HEK293 (cell line): ENCODE results near the gene CCDC30.
A peak's percentile ranks its signal among the peaks of the same experiment; 100 is the strongest.

ENCODE experiments used
- CTCF ChIA-PET: fragments of 350-600 bp; formaldehyde crosslinking; extraction: SDS; loops from one replicate; lab custom pipeline; 2021; ENCODE audit warnings: antibody characterized with exemption; lab: Yijun Ruan, JAX
- POLR2A ChIA-PET: fragments of 300-600 bp; formaldehyde crosslinking; extraction: SDS; loops from one replicate; lab custom pipeline; 2020; ENCODE audit warnings: antibody characterized with exemption, inconsistent platforms; lab: Yijun Ruan, JAX
- H3K27ac ChIP-seq: fragments of 200-500 bp; sonication (Bioruptor generic); 2 replicates; pipeline ENCODE4 v1.5.1; 2014; ENCODE audit warnings: low read depth, low read length, control low read depth, inconsistent platforms; ENCODE audit errors: extremely low read depth
- H3K36me3 ChIP-seq, 2 experiments: fragments of 200-500 bp in 1 of 2; sonication (Bioruptor generic) in 1 of 2; 1 replicate in 1 of 2; 2 replicates in 1 of 2; pipeline ENCODE4 v1.5.1; 2014 to 2017; ENCODE audit warnings: inconsistent platforms in 2 of 2, low read length in 2 of 2; ENCODE audit not compliant: control insufficient read depth in 2 of 2, insufficient read depth in 1 of 2
- H3K4me1 ChIP-seq: fragments of 200-500 bp; sonication (Bioruptor generic); 2 replicates; pipeline ENCODE4 v1.5.1; 2014; ENCODE audit warnings: mild to moderate bottlenecking, low read length, inconsistent platforms; ENCODE audit not compliant: control insufficient read depth, insufficient read depth
- H3K4me3 ChIP-seq: 2 replicates; pipeline ENCODE4 v1.5.1; 2011; ENCODE audit warnings: low read depth, mild to moderate bottlenecking, control low read depth, low read length, moderate library complexity
- H3K9me3 ChIP-seq: fragments of 200-500 bp; sonication (Bioruptor generic); 2 replicates; pipeline ENCODE4 v1.5.1; 2014; ENCODE audit warnings: low read depth, low read length, inconsistent platforms; ENCODE audit not compliant: control insufficient read depth, insufficient read depth
- MYNN ChIP-seq: fragments of 450-650 bp; formaldehyde crosslinking; IDR thresholded peaks from 2 replicates; pipeline ENCODE4 v1.5.1; 2016; ENCODE audit warnings: missing biosample characterization, missing genetic modification characterization, borderline replicate concordance
- OVOL3 ChIP-seq: fragments of 450-650 bp; formaldehyde crosslinking; IDR thresholded peaks from 2 replicates; pipeline ENCODE4 v1.5.1; 2016; ENCODE audit warnings: missing biosample characterization, missing genetic modification characterization
- PRDM1 ChIP-seq: fragments of 450-650 bp; formaldehyde crosslinking; IDR thresholded peaks from 2 replicates; pipeline ENCODE4; 2016; ENCODE audit warnings: missing biosample characterization, missing genetic modification characterization
- REST ChIP-seq: fragments of 450-650 bp; formaldehyde crosslinking; IDR thresholded peaks from 2 replicates; pipeline ENCODE4 v1.5.1; 2016; ENCODE audit warnings: missing biosample characterization, missing genetic modification characterization
- SETDB1 ChIP-seq: IDR thresholded peaks from one replicate; pipeline ENCODE4 v1.6.1; 2017; ENCODE audit warnings: mild to moderate bottlenecking, low read length, moderate library complexity, mixed read lengths; ENCODE audit not compliant: insufficient read length
- SP7 ChIP-seq: fragments of 450-650 bp; formaldehyde crosslinking; IDR thresholded peaks from 2 replicates; pipeline ENCODE4 v1.5.1; 2016; ENCODE audit warnings: missing biosample characterization, missing genetic modification characterization
- YY2 ChIP-seq: fragments of 450-650 bp; formaldehyde crosslinking; IDR thresholded peaks from 2 replicates; pipeline ENCODE4 v1.5.1; 2016; ENCODE audit warnings: missing biosample characterization, missing genetic modification characterization
- ZFP37 ChIP-seq: fragments of 450-650 bp; formaldehyde crosslinking; IDR thresholded peaks from 2 replicates; pipeline ENCODE4 v1.5.1; 2016; ENCODE audit warnings: missing biosample characterization, missing genetic modification characterization
- ZIC2 ChIP-seq: fragments of 450-650 bp; formaldehyde crosslinking; IDR thresholded peaks from 2 replicates; pipeline ENCODE4 v1.5.1; 2016; ENCODE audit warnings: missing biosample characterization, missing genetic modification characterization
- ZNF132 ChIP-seq: fragments of 450-650 bp; formaldehyde crosslinking; IDR thresholded peaks from 2 replicates; pipeline ENCODE4 v1.5.1; 2017; ENCODE audit warnings: missing biosample characterization, missing genetic modification characterization, borderline replicate concordance
- ZNF157 ChIP-seq: fragments of 450-650 bp; formaldehyde crosslinking; IDR thresholded peaks from 2 replicates; pipeline ENCODE4 v1.5.1; 2016; ENCODE audit warnings: missing biosample characterization, missing genetic modification characterization
- ZNF23 ChIP-seq: fragments of 450-650 bp; formaldehyde crosslinking; IDR thresholded peaks from 2 replicates; pipeline ENCODE4 v1.5.1; 2016; ENCODE audit warnings: missing biosample characterization, missing genetic modification characterization, borderline replicate concordance
- ZNF239 ChIP-seq: fragments of 450-650 bp; formaldehyde crosslinking; IDR thresholded peaks from 2 replicates; pipeline ENCODE4 v1.5.1; 2016; ENCODE audit warnings: missing biosample characterization, missing genetic modification characterization
- ZNF350 ChIP-seq: fragments of 450-650 bp; formaldehyde crosslinking; IDR thresholded peaks from 2 replicates; pipeline ENCODE4 v1.5.0; 2017; ENCODE audit warnings: missing biosample characterization, mild to moderate bottlenecking, missing genetic modification characterization
- ZNF366 ChIP-seq: fragments of 450-650 bp; formaldehyde crosslinking; conservative IDR thresholded peaks from 2 replicates; pipeline ENCODE4 v1.5.1; 2016; ENCODE audit warnings: missing biosample characterization, missing genetic modification characterization
- ZNF391 ChIP-seq: fragments of 450-650 bp; formaldehyde crosslinking; IDR thresholded peaks from 2 replicates; pipeline ENCODE4 v1.5.1; 2016; ENCODE audit warnings: low read depth, missing biosample characterization, missing genetic modification characterization, borderline replicate concordance
- ZNF488 ChIP-seq: fragments of 450-650 bp; formaldehyde crosslinking; IDR thresholded peaks from 2 replicates; pipeline ENCODE4 v1.5.1; 2016; ENCODE audit warnings: missing biosample characterization, missing genetic modification characterization
- ZNF514 ChIP-seq: fragments of 450-650 bp; formaldehyde crosslinking; IDR thresholded peaks from 2 replicates; pipeline ENCODE4 v1.5.1; 2016; ENCODE audit warnings: missing biosample characterization, missing genetic modification characterization
- ZNF560 ChIP-seq: fragments of 450-650 bp; formaldehyde crosslinking; IDR thresholded peaks from 2 replicates; pipeline ENCODE4 v1.5.1; 2017; ENCODE audit warnings: missing biosample characterization, missing genetic modification characterization, borderline replicate concordance
- ZNF600 ChIP-seq: fragments of 450-650 bp; formaldehyde crosslinking; IDR thresholded peaks from 2 replicates; pipeline ENCODE4 v1.5.1; 2016; ENCODE audit warnings: missing biosample characterization, missing genetic modification characterization
- ZNF664 ChIP-seq: fragments of 450-650 bp; formaldehyde crosslinking; IDR thresholded peaks from 2 replicates; pipeline ENCODE4 v1.5.1; 2016; ENCODE audit warnings: missing biosample characterization, missing genetic modification characterization
- ZNF76 ChIP-seq: fragments of 450-650 bp; formaldehyde crosslinking; IDR thresholded peaks from 2 replicates; pipeline ENCODE4; 2016; ENCODE audit warnings: low read depth, missing biosample characterization, missing genetic modification characterization, borderline replicate concordance
- ZNF837 ChIP-seq: fragments of 450-650 bp; formaldehyde crosslinking; IDR thresholded peaks from 2 replicates; pipeline ENCODE4 v1.5.1; 2016; ENCODE audit warnings: missing biosample characterization, missing genetic modification characterization
- TF ChIP-seq, protein P1 (sequence below): fragments of 450-650 bp; formaldehyde crosslinking; optimal IDR thresholded peaks from 2 replicates; pipeline ENCODE3; 2016; ENCODE audit warnings: missing biosample characterization, mild to moderate bottlenecking, missing genetic modification characterization
- TF ChIP-seq, protein P2 (sequence below): fragments of 450-650 bp; formaldehyde crosslinking; IDR thresholded peaks from 2 replicates; pipeline ENCODE4 v1.5.1; 2017; ENCODE audit warnings: missing biosample characterization, missing genetic modification characterization
- TF ChIP-seq, protein P3 (sequence below): fragments of 450-650 bp; formaldehyde crosslinking; IDR thresholded peaks from 2 replicates; pipeline ENCODE4 v1.5.1; 2016; ENCODE audit warnings: missing biosample characterization, missing genetic modification characterization, borderline replicate concordance

The CCDC30 gene

GRCh38 chr1:42420121-42420520 lies 43.0 kb upstream of the CCDC30 start:
- H3K4me3 ChIP-seq = no peak overlapping the region
- H3K9me3 ChIP-seq = no peaks in the 10 kb centered on the region
- ChIA-PET CTCF (interaction anchor here (1.4 kb wide), 1 partner anchor 74 kb away, joined by 4 read pairs; no protein-coding TSS in a partner anchor), POLR2A (interaction anchor here (0.5 kb wide), 1 partner anchor 11 kb away, joined by 5 read pairs; no protein-coding TSS in a partner anchor)
- no peaks in the 10 kb centered on the region for H3K36me3 ChIP-seq
- peaks cover 11% of the 10 kb centered on the region for H3K4me1 ChIP-seq
- no peak overlapping the region for H3K27ac ChIP-seq
- TF ChIP-seq ZNF132 (no peak), SP7 (no peak), PRDM1 (tag by site-specific recombination) (no peak), ZNF664 (tag by site-specific recombination) (no peak), ZNF350 (tag by site-specific recombination) (no peak), ZNF366 (tag by site-specific recombination) (no peak), ZNF514 (tag by site-specific recombination) (no peak), MYNN (no peak), ZFP37 (tag by site-specific recombination) (no peak), ZNF837 (tag by site-specific recombination) (no peak), ZNF391 (no peak), ZNF23 (tag by site-specific recombination) (no peak), ZNF239 (tag by site-specific recombination) (no peak), ZNF560 (no peak)
- TF ChIP-seq, protein P1, sequence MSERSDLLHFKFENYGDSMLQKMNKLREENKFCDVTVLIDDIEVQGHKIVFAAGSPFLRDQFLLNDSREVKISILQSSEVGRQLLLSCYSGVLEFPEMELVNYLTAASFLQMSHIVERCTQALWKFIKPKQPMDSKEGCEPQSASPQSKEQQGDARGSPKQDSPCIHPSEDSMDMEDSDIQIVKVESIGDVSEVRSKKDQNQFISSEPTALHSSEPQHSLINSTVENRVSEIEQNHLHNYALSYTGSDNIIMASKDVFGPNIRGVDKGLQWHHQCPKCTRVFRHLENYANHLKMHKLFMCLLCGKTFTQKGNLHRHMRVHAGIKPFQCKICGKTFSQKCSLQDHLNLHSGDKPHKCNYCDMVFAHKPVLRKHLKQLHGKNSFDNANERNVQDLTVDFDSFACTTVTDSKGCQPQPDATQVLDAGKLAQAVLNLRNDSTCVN (tag by site-specific recombination) = no peak

DNA sequence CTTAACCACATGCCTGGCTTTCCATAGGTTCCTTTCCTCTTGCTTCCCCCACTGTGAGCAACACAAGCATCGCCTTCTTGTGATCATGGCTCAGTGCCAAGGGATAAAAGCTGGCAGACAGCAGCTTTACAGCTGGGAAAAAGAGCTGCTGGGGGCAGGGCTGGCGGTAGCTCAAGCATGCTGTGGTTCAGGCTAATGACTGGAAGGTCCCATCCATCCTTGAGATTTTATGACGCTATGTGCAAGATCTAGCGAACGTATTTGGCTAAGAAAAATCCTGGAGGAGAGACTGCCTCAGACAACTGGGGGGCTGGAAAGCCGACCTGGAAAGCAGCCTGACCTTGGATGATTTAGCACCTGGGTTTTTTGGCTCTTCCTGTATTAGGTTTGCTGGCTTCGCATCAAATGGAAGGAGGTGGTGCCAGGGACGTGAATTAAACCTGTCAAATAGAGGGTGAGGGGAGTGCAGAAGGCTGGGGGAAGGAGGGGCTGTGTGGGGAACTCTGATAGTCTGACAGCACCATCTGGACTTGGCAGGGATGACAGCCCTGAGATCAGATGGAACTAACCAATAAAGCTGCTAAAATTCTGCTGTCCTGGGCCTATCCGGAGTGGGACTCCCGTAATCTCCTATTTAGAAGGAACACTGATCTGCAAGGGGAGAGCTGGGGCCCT lies 42.0 kb upstream of the CCDC30 start:
- H3K36me3 ChIP-seq = no peaks in the 10 kb centered on the region
- ChIA-PET POLR2A (interaction anchor here (1.0 kb wide), 1 partner anchor 261 kb away, joined by 3 read pairs; the partner anchor contains the start of gene YBX1), CTCF (interaction anchor here (0.9 kb wide), 1 partner anchor 77 kb away, joined by 3 read pairs; no protein-coding TSS in a partner anchor)
- H3K4me1 ChIP-seq = peaks cover 11% of the 10 kb centered on the region
- no peak overlapping the region for H3K4me3 ChIP-seq
- no peaks in the 10 kb centered on the region for H3K9me3 ChIP-seq
- no peak overlapping the region for H3K27ac ChIP-seq
- TF ChIP-seq OVOL3 (tag by site-specific recombination) = no peak
- peak; percentile 61 for TF ChIP-seq ZIC2 (tag by site-specific recombination)
- 0 out of 2 replicates have a peak, but pooled peaks have one; percentile 12 for TF ChIP-seq ZNF157
- no peak for TF ChIP-seq ZNF76
- TF ChIP-seq ZNF600 = no peak
- TF ChIP-seq, protein P2, sequence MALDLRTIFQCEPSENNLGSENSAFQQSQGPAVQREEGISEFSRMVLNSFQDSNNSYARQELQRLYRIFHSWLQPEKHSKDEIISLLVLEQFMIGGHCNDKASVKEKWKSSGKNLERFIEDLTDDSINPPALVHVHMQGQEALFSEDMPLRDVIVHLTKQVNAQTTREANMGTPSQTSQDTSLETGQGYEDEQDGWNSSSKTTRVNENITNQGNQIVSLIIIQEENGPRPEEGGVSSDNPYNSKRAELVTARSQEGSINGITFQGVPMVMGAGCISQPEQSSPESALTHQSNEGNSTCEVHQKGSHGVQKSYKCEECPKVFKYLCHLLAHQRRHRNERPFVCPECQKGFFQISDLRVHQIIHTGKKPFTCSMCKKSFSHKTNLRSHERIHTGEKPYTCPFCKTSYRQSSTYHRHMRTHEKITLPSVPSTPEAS (tag by site-specific recombination) = no peak
- no peak for TF ChIP-seq REST (tag by site-specific recombination)
- no peak for TF ChIP-seq SETDB1
- TF ChIP-seq YY2 = no peak
- TF ChIP-seq, protein P3, sequence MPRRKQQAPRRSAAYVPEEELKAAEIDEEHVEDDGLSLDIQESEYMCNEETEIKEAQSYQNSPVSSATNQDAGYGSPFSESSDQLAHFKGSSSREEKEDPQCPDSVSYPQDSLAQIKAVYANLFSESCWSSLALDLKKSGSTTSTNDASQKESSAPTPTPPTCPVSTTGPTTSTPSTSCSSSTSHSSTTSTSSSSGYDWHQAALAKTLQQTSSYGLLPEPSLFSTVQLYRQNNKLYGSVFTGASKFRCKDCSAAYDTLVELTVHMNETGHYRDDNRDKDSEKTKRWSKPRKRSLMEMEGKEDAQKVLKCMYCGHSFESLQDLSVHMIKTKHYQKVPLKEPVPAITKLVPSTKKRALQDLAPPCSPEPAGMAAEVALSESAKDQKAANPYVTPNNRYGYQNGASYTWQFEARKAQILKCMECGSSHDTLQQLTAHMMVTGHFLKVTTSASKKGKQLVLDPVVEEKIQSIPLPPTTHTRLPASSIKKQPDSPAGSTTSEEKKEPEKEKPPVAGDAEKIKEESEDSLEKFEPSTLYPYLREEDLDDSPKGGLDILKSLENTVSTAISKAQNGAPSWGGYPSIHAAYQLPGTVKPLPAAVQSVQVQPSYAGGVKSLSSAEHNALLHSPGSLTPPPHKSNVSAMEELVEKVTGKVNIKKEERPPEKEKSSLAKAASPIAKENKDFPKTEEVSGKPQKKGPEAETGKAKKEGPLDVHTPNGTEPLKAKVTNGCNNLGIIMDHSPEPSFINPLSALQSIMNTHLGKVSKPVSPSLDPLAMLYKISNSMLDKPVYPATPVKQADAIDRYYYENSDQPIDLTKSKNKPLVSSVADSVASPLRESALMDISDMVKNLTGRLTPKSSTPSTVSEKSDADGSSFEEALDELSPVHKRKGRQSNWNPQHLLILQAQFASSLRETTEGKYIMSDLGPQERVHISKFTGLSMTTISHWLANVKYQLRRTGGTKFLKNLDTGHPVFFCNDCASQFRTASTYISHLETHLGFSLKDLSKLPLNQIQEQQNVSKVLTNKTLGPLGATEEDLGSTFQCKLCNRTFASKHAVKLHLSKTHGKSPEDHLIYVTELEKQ = no peak
- no peak for TF ChIP-seq ZNF488 (tag by site-specific recombination)
- TF ChIP-seq ZFP37 (tag by site-specific recombination) = no peak
